A673 (cell line): Measurements from ENCODE around the gene RBM41. TPM values are rescaled to one million over a fixed set of nuclear protein-coding genes. Genes with fewer than 3 reads are reported as not detected.
A peak's percentile ranks its signal among the peaks of the same experiment; 100 is the strongest.
"Not testable (repeated sequence)": the region's sequence is repeated elsewhere in the genome, so short reads cannot be mapped to it uniquely, and the experiment has no call there.

Experiments
- Bru-seq: library from RNA; stranded (reverse); fragments of 400-500 nt; gene quantifications from one replicate; lab custom pipeline; 2021; lab: Mats Ljungman, UMichigan
- BruChase-seq, 2 experiments: library from RNA; stranded (reverse); fragments of 400-500 nt; gene quantifications; one replicate each; lab custom pipeline; 2021; lab: Mats Ljungman, UMichigan
- BruUV-seq: library from RNA; stranded (reverse); fragments of 400-500 nt; replicated peaks from 2 replicates; lab custom pipeline; 2021; lab: Mats Ljungman, UMichigan
- CTCF ChIA-PET: fragments of 300-600 bp; sonication (Branson Sonifier 250); formaldehyde crosslinking; loops from one replicate; lab custom pipeline; 2022; ENCODE audit warnings: antibody characterized with exemption; lab: Charles Lee
- POLR2A ChIA-PET: fragments of 300-600 bp; sonication (Branson Sonifier 250); formaldehyde crosslinking; loops from one replicate; lab custom pipeline; 2022; ENCODE audit warnings: antibody characterized with exemption; ENCODE audit not compliant: low non-redundant PET; lab: Charles Lee
- DNase-seq: peaks from one replicate; pipeline ENCODE4 v3.0.0-alpha.2; 2015; ENCODE audit warnings: low spot score
- H3K27ac ChIP-seq: fragments of 200-600 bp; sonication (generic); 2 replicates; pipeline ENCODE4 v1.5.1; 2016; ENCODE audit warnings: mixed run types, low read depth, mild to moderate bottlenecking, mixed read lengths, antibody characterized with exemption, low read length; ENCODE audit not compliant: poor library complexity, severe bottlenecking
- H3K27me3 ChIP-seq: fragments of 200-600 bp; sonication (generic); replicated peaks from 2 replicates; pipeline ENCODE4 v1.6.1; 2017; ENCODE audit warnings: mixed run types, low read depth, mild to moderate bottlenecking, mixed read lengths, antibody characterized with exemption, low read length; ENCODE audit not compliant: insufficient read depth, poor library complexity
- H3K36me3 ChIP-seq: fragments of 200-600 bp; sonication (generic); 2 replicates; pipeline ENCODE4 v1.6.1; 2016; ENCODE audit warnings: mixed run types, mild to moderate bottlenecking, mixed read lengths, antibody characterized with exemption, low read length; ENCODE audit not compliant: insufficient read depth, poor library complexity, severe bottlenecking
- H3K4me1 ChIP-seq: fragments of 200-600 bp; sonication (generic); 2 replicates; pipeline ENCODE4 v1.6.1; 2017; ENCODE audit warnings: mixed run types, mild to moderate bottlenecking, mixed read lengths, antibody characterized with exemption, low read length; ENCODE audit not compliant: insufficient read depth, poor library complexity, severe bottlenecking
- H3K4me3 ChIP-seq: fragments of 200-600 bp; sonication (generic); 2 replicates; pipeline ENCODE4 v1.5.1; 2016; ENCODE audit warnings: low read depth, mixed run types, mild to moderate bottlenecking, mixed read lengths, low read length; ENCODE audit not compliant: poor library complexity, severe bottlenecking
- H3K9me3 ChIP-seq: fragments of 200-600 bp; sonication (generic); 2 replicates; pipeline ENCODE4 v1.6.1; 2016; ENCODE audit warnings: mixed run types, low read depth, mild to moderate bottlenecking, mixed read lengths, antibody characterized with exemption, low read length; ENCODE audit not compliant: poor library complexity, severe bottlenecking
- EZH2 ChIP-seq: fragments of 200-600 bp; sonication (generic); IDR thresholded peaks from 2 replicates; pipeline ENCODE4 v1.6.1; 2017; ENCODE audit warnings: borderline replicate concordance, low read depth, mild to moderate bottlenecking, mixed read lengths, antibody characterized with exemption, low read length; ENCODE audit not compliant: poor library complexity, severe bottlenecking
- intact Hi-C: fragments of 100-400 bp; cut with micrococcal nuclease; formaldehyde crosslinking; loops from one replicate; pipeline ENCODE4 v1.10.0; 2022; ENCODE audit not compliant: unreplicated experiment
- long read RNA-seq: library from polyadenylated mRNA; stranded (forward); transcript quantifications from one replicate; pipeline ENCODE4 v2.0.0, GENCODE V29; 2022
- total RNA-seq: library from RNA; stranded (reverse); gene quantifications from 2 replicates; pipeline ENCODE4 v1.2.3, GENCODE V29; 2021
- TF ChIP-seq, protein P1 (sequence below): fragments of 300-800, 200-600 bp; sonication (generic); conservative IDR thresholded peaks from 2 replicates; pipeline ENCODE4 v1.5.1; 2017; ENCODE audit warnings: low read depth, mild to moderate bottlenecking, antibody characterized with exemption, low read length, moderate library complexity, mixed read lengths

Gene RBM41
- total RNA-seq (17.7 and 19.0 TPM in 2 replicates), Bru-seq, nascent RNA (percentile 84 among the genes with signal in this experiment), BruChase-seq, experiment 1, labeled RNA remaining after a 2-hour chase (percentile 86 among the genes with signal in this experiment), BruChase-seq, experiment 2, labeled RNA remaining after a 6-hour chase (percentile 79 among the genes with signal in this experiment)
- long read RNA-seq, partial matches to known transcripts = 6 of 16 reads
- long read RNA-seq, other reads (novel, unspliced or antisense) = 7 of 16 reads

DNA sequence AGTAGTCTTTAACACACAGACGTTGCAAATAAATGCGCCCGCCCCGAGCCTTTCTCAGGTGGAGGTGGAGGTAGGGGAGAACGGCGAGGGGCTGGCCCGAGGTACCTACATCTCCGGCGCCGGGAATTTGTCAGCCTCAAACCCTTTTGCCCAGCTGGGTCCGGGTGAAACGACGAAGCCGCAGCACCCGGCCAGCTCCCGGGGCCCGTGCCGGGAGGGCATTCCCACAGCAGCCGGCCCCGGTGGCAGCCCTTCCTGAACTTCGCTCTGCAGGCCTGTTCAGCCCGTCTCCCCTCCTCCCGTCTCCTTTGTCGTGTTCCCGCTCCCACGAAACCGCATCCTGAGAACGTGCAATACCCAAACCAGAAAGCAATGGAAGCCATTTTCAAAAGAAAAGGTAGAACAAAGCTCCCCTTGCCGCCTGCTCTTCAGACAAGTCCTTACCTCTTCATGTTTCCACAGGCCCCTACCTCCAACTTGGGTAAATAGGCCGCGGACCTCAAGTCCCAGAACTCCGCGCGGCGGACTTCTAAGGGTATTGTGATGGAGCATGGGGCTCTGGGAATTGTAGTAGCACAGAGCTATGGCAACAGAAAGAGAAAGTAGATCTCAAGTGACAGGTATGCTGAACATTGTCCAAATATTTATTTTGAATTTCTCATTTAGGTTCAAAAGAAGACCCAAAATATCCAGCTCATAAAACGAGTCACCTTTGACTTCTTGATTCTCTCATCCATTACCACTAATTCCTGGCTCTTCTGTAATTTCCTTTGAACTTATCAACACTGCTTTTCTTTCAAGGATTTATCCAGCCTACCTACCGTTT is at the start of gene RBM41:
Gene RBM41, minus strand, starts transcription at position 501 of the 826 bp plus-strand sequence. Its CDS starts 49 bp downstream, at position 452.
- TSS peak; percentile 44 for BruUV-seq
- Histone ChIP-seq H3K27ac (peak within 1 kb of the TSS; percentile 80), H3K4me3 (peak within 1 kb of the TSS; percentile 70), H3K27me3 (no peaks in the 10 kb centered on the region), H3K9me3 (no peaks in the 10 kb centered on the region), H3K36me3 (peaks cover 24% of the 10 kb centered on the region), H3K4me1 (no peaks in the 10 kb centered on the region)
- TF ChIP-seq, protein P1, sequence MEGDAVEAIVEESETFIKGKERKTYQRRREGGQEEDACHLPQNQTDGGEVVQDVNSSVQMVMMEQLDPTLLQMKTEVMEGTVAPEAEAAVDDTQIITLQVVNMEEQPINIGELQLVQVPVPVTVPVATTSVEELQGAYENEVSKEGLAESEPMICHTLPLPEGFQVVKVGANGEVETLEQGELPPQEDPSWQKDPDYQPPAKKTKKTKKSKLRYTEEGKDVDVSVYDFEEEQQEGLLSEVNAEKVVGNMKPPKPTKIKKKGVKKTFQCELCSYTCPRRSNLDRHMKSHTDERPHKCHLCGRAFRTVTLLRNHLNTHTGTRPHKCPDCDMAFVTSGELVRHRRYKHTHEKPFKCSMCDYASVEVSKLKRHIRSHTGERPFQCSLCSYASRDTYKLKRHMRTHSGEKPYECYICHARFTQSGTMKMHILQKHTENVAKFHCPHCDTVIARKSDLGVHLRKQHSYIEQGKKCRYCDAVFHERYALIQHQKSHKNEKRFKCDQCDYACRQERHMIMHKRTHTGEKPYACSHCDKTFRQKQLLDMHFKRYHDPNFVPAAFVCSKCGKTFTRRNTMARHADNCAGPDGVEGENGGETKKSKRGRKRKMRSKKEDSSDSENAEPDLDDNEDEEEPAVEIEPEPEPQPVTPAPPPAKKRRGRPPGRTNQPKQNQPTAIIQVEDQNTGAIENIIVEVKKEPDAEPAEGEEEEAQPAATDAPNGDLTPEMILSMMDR = no peak
- TF ChIP-seq EZH2 = no peak
- POLR2A ChIA-PET = interaction anchor here (0.6 kb wide), 1 partner anchor 205 kb away, joined by 15 read pairs; no protein-coding TSS in a partner anchor
- intact Hi-C loops = no loop called here
- DNase-seq = peak; percentile 84
- CTCF ChIA-PET = no interaction called here

DNA sequence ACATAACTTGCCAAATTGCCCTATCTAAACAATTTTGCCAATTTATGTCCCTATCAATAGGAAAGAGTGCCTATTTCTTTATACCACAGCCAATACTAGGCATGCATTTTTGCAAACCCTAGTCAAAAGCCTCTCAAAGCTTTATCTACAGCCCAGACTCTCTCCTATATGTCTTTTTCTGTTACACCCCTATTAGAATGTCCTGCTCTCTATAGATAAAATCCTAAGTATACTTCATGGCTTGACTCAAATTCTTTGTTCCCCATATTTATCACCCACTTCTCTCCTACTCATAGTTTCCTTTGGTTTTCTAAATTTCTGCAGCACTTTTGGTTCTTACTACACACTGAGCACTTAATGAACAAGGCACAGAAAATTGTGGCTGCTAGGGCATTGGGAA is 49.6 kb upstream of the RBM41 start:
- DNase-seq = no peak
- TF ChIP-seq EZH2 = no peak
- TF ChIP-seq, protein P1 = no peak
- H3K4me3 ChIP-seq = no peak overlapping the region
- no peaks in the 10 kb centered on the region for H3K27me3 ChIP-seq
- H3K36me3 ChIP-seq = no peaks in the 10 kb centered on the region
- POLR2A ChIA-PET = no interaction called here
- CTCF ChIA-PET = no interaction called here
- no TSS peak for BruUV-seq
- no peaks in the 10 kb centered on the region for H3K4me1 ChIP-seq
- no peaks in the 10 kb centered on the region for H3K9me3 ChIP-seq
- intact Hi-C loops = no loop called here
- H3K27ac ChIP-seq = no peak overlapping the region

DNA sequence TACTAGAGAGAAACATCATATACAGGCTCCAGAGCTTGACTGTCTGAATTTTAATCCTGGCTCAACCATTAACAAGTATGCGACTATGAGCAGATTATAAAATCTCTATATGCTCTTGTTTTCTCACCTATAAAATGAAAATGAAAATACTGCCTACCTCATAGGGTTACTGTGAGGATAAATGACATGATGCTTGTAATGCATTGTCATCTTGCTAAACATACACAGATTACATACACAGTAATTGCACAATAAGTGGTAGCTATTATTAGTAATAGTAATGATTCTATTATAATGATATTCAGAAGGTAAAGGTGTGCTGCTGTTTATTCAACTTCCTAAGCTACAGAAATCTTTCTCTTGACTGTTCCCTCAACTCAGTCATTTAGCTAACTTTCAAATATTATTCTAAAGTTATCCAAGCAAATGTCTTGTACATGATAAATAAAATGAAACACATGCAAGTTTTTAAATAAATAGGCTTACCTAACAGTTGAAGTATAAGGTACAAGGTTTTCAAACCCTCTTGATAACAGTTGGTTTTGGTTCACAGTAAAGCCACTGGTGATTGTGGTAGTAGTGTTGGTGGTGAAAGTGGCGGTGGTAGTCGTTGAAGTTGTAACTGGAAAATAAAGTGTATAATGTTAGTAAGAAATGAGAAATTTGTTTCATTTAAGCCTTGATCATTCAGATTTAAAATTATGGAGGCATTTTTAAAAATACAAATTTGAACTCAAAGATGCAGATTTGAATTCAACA is 48.7 kb upstream of the RBM41 start:
- Histone ChIP-seq H3K4me1 (no peaks in the 10 kb centered on the region), H3K9me3 (no peaks in the 10 kb centered on the region), H3K27me3 (no peaks in the 10 kb centered on the region), H3K4me3 (no peak overlapping the region), H3K27ac (no peak overlapping the region), H3K36me3 (no peaks in the 10 kb centered on the region)
- ChIA-PET CTCF (no interaction called here), POLR2A (no interaction called here)
- BruUV-seq = no TSS peak
- intact Hi-C loops = no loop called here
- DNase-seq = no peak
- TF ChIP-seq, protein P1 = no peak
- TF ChIP-seq EZH2 = no peak

DNA sequence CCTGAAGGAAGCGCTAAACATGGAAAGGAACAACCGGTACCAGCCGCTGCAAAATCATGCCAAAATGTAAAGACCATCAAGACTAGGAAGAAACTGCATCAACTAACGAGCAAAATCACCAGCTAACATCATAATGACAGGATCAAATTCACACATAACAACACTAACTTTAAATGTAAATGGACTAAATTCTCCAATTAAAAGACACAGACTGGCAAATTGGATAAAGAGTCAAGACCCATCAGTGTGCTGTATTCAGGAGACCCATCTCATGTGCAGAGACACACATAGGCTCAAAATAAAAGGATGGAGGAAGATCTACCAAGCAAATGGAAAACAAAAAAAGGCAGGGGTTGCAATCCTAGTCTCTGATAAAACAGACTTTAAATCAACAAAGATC is 39.0 kb upstream of the RBM41 start:
- H3K36me3 ChIP-seq, H3K9me3 ChIP-seq, H3K27me3 ChIP-seq, H3K4me1 ChIP-seq, H3K4me3 ChIP-seq, POLR2A ChIA-PET, intact Hi-C loops, CTCF ChIA-PET, BruUV-seq, H3K27ac ChIP-seq, DNase-seq: not testable (repeated sequence)
